RWPE1 (cell line): ENCODE results near the gene FYN.

Experiments
- CTCF ChIA-PET: fragments of 350-600 bp; sonication (Branson Sonifier 250); formaldehyde crosslinking; extraction: SDS; loops from one replicate; lab custom pipeline; 2021; lab: Yijun Ruan, JAX
- POLR2A ChIA-PET: fragments of 400-600 bp; formaldehyde crosslinking; extraction: SDS; loops from one replicate; lab custom pipeline; 2020; ENCODE audit warnings: antibody characterized with exemption; ENCODE audit not compliant: low non-redundant PET; lab: Yijun Ruan, JAX
- DNase-seq: peaks from one replicate; pipeline ENCODE4 v3.0.0; 2012; ENCODE audit warnings: low spot score
- H3K27ac ChIP-seq: fragments of 450-650 bp; 2 replicates; pipeline ENCODE4 v1.5.1; 2017
- CTCF ChIP-seq: fragments of 450-650 bp; conservative IDR thresholded peaks from 2 replicates; pipeline ENCODE4 v1.5.1; 2017; ENCODE audit warnings: low read depth, mild to moderate bottlenecking

Gene FYN

DNA sequence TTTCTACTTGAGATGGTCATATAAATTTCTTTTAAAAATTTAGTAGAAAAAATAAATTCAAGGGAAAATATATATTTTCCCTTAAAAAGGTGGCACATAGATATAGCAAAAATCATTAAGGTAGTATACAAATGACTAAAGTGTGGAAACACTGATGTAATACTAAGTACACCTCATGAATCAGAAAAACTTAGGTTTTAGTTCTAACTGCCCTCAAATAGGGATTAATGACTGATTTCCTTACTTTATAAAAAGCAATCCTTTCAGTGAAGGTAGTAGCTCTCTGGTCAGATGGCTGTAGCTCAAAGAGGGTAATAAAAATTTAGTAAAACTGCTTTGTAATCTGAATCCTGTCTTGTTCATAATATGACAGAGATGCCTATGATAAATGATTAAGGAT, 63.5 kb downstream of the FYN start:
- no peak for TF ChIP-seq CTCF
- CTCF ChIA-PET: no interaction called here
- no peak for DNase-seq
- POLR2A ChIA-PET: no interaction called here
- no peak overlapping the region for H3K27ac ChIP-seq

DNA sequence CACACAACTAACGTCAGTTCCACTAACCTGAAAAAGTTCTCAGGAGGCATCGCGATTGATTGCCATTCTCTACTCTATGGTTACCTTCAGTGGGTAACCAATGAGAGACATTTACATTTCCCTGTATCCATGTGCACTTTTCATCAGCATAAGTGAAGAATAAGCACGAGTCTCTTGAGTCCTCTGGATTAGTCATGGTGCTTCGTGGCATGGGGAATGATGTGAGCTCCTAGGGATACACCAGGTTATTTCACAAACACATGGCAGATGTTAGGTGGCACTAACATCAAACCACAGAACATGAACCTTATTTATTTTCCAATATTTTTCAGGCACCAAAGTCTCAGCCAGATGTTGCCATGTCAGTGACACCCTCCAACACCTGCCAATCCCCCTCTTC, 64.0 kb downstream of the FYN start:
- no peak overlapping the region for H3K27ac ChIP-seq
- DNase-seq: no peak
- CTCF ChIA-PET: no interaction called here
- POLR2A ChIA-PET: no interaction called here
- TF ChIP-seq CTCF: no peak

DNA sequence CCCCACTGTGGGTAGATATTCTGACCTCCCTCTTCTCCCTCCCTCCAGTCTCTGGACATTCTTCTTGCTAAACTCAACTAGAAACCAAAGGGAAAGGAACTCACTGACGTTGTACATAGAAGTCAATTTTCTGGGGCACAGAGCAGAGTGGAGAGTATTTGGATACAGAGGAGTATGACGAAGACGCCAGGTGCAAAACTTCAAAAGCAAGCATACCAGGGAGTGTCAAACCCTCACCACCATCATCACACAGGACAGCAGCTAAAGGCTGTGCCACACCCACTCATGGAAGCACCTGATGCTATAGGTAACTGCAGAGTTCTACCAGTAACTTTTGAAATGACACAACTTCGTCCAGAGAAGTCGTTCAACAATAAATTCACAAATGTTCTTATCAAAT, 64.8 kb downstream of the FYN start:
- TF ChIP-seq CTCF: no peak
- DNase-seq: no peak
- POLR2A ChIA-PET: no interaction called here

DNA sequence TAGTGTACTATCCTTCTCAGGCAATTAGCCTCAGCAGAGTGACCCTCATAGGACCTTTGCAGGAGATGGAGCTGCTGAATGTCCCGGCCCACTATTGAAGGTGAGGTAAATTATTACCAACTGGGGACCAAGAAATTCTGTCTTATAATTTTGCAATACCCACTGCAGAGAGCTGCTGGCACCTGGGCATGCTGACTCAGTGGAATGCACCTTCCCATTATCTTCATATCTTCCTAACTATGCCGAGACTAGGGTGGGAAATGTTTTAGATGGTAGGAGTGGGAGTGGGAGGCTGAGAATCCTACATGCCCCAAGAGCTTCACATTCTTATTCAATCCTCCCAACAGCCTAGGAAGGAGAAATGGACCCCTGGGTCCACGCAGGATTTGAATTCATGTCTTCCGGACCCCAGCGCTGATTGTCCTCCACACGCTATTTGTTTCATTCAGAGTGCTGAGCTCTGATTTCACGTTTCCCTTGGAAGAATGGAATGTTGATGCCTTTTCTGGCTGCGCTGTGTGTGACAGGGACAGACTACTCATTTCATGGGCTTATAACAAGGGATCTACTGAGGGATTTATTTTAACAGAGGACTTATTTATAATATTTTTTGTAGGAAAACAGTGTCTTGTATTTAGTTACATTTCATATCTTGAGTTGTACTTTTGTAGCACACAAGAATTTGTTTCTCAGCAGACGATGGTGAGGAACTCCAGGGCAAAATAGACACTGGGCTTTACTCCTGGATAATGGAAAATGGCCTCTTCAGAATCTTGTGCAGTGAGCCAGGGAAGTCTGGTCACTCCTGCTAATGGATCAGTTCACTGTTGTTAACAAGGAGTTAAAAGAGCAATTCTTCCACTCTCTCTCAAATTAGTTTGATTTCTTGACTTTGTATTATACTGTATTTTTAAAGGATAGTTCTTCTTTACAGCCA, 66.4 kb downstream of the FYN start:
- ChIA-PET CTCF (interaction anchor here (0.5 to 0.8 kb wide), 3 partner anchors 25 to 110 kb away, joined by 3 to 4 read pairs (median 3); no protein-coding TSS in a partner anchor), POLR2A (no interaction called here)
- no peak for TF ChIP-seq CTCF
- no peak overlapping the region for H3K27ac ChIP-seq
- no peak for DNase-seq

More for the DNA sequence above, 64.8 kb downstream of the FYN start:
- H3K27ac ChIP-seq: no peak overlapping the region
- CTCF ChIA-PET: no interaction called here

DNA sequence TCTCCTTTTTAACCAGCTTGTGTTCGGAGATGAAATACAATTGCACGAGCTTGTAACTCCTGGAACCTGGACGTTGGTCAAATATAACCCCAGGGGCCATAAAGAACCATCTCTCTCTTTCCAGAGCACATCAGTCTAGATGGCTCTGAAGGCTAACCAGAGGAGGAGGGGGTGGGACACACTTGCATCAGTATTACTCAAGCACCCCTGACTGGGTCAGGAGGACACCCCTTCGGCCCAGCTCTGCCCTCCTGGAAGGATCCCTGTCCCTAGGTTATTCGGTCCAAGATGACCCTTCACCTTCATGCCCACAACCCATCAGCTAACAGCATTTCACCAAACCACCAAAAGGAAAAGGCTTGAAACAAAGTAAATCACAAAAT, 67.1 kb downstream of the FYN start:
- H3K27ac ChIP-seq: no peak overlapping the region
- CTCF ChIA-PET: interaction anchor here (0.6 to 0.8 kb wide), 2 partner anchors 32 to 110 kb away, joined by 3 read pairs; no protein-coding TSS in a partner anchor
- no peak for DNase-seq
- POLR2A ChIA-PET: no interaction called here
- TF ChIP-seq CTCF: no peak

DNA sequence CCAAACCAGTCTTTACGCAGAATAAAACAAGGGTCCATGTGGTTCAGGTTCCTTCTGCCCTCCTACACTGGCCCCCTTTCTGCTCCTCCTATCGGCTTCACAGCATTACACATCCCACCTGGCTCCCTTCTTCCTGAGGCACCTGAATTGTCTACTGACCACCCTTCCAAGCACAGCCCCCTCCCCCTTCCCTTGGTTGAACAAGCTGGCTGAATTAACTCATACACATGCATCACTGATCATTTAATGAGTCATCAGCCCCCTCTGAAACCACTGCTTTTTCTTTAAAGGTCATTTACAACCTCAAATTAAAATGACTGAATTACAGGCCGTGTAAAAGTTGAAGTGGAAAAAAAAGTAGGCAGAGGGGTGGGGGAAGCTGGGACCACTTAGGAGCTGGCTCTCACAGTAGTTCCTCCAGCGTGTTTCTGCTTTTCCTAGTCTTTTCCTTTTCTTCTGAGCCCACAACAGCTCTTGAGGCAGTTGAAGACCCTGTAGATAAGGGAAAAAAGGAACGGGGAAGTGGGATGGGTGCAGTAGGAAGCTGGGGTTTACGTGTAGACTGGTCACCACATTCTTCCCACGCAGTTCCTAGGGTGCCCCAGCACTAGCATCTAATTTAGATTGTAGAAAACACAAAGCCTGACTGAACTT, 67.6 kb downstream of the FYN start:
- TF ChIP-seq CTCF: no peak
- CTCF ChIA-PET: interaction anchor here (0.6 to 0.8 kb wide), 2 partner anchors 32 to 111 kb away, joined by 3 read pairs; no protein-coding TSS in a partner anchor
- no peak overlapping the region for H3K27ac ChIP-seq
- DNase-seq: no peak
- POLR2A ChIA-PET: no interaction called here
